AG09319 (cell line): ENCODE measurements around the gene KCNG4.

ENCODE experiments used
- DNase-seq: peaks from one replicate; pipeline ENCODE4 v3.0.0-alpha.2; 2010; ENCODE audit warnings: low read depth; ENCODE audit errors: extremely low read depth
- CTCF ChIP-seq: IDR thresholded peaks from 2 replicates; pipeline ENCODE4 v1.5.1; 2011; ENCODE audit warnings: low read depth, mild to moderate bottlenecking, inconsistent platforms, low read length, moderate library complexity

Gene KCNG4

GRCh38 chr16:84236671-84237070 lies 3.1 kb downstream of the KCNG4 start:
- no peak for DNase-seq
- no peak for TF ChIP-seq CTCF

DNA sequence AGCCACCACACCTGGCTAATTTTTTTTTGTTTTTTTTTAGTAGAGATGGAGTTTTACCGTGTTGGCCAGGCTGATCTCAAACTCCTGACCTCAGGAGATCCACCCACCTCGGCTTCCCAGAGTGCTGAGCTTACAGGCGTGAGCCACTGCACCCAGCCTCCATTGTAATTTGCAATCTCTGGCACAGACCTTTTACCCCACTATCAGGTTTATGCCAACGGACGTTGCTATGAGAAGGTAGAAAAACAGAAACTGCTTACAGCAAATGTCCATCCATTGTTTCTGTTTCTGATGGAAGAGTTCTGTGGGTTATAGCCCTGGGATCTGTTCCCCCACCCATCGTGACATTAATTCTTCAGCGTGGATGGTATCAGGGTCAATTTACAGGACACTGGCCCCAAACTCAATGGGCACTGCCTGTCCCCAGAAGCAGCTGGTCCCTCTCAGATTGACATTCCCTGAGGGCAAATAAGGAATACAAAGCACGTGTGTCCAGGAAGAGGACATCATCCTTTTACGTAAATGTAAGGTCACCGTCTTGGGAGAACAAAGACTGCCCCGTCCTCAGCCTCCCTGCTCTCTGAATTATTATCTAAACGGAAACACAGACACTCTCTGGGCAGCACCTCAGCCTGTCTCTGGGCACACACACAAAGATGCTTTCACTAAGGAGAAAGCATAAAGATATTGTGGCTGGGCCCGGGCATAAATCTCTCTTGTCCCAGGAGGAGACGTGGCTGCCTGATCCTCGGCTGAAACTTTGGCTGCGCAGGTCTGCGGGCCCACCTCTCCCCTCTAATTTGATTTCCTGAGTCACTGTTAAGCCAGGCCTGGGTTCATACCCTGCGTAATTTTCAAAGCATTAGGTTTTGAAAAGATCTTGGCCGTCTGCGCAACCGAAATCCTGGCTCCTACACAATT lies 5.2 kb downstream of the KCNG4 start:
- TF ChIP-seq CTCF = no peak
- no peak for DNase-seq

- DNase-seq = no peak
- no peak for TF ChIP-seq CTCF
Measured at GRCh38 chr16:84233748-84234147, 6.1 kb downstream of the KCNG4 start.

DNA sequence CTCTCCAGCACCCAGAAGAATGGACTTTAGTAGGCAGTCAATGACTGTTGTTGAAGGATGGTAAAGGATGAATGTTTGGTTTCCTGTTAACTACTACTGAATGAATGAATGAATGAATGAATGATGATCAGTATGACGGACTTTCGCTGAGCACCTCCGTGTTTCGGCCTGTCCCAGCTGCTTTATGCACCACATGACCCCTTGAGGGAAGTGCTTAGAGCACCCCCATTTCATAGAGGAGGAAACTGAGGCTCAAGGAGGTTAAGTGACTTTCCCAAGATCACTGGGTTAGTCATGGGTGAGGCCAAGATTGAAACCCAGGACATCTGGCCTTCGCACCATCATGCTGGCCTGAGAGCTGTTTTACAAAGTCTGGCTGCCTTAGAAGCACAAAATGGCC lies 6.8 kb downstream of the KCNG4 start:
- TF ChIP-seq CTCF = no peak
- DNase-seq = no peak

GRCh38 chr16:84232060-84232459 lies 7.8 kb downstream of the KCNG4 start:
- no peak for DNase-seq
- TF ChIP-seq CTCF = no peak

DNA sequence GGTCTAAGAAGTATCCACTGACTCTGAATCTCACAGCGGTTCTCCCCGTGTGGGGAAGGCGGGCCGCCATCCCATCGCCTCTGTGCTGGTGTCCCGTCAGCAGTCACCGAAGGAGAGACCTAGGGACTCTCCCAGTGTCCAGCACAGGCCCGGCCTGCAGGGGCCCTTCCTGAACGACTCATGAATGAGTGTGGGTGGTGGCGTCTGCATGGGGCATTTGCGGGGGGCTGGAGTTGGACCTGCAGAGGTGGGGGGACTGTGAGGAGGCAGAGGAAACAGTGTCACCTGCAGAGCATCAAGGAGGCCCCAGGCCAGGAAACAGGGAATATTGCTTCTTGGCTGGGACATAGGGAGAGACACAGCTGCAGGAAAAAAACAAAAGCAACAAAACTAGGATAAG lies 10.3 kb downstream of the KCNG4 start:
- no peak for TF ChIP-seq CTCF

GRCh38 chr16:84228256-84228838 lies 11.5 kb downstream of the KCNG4 start:
- DNase-seq = peak; percentile 58

More for the DNA sequence above, 10.3 kb downstream of the KCNG4 start:
- DNase-seq = no peak

More at GRCh38 chr16:84228256-84228838, 11.5 kb downstream of the KCNG4 start:
- no peak for TF ChIP-seq CTCF
